ENCODE measurements around the gene TACC2.

DNA sequence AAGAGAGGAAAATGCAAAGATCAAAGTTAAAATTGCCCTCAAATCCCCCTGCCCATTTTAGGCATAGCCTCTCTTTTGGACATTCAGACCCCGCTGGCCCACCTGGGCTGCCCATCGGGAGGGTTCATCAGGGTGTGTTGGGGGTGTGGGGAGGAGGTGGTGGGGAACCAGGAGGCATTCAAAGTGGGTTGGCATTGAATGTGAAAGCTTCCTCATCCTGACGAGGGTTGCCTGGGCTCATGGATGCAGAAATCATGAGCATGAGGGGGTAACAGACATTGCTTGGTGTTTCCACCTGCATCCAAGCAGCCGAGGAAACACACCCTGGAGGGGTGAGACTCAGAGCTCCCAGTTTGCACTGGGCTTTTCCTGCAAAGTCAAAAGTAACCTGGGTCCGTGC is 302.8 kb downstream of the TACC2 start:
- TF ChIP-seq, protein P1, sequence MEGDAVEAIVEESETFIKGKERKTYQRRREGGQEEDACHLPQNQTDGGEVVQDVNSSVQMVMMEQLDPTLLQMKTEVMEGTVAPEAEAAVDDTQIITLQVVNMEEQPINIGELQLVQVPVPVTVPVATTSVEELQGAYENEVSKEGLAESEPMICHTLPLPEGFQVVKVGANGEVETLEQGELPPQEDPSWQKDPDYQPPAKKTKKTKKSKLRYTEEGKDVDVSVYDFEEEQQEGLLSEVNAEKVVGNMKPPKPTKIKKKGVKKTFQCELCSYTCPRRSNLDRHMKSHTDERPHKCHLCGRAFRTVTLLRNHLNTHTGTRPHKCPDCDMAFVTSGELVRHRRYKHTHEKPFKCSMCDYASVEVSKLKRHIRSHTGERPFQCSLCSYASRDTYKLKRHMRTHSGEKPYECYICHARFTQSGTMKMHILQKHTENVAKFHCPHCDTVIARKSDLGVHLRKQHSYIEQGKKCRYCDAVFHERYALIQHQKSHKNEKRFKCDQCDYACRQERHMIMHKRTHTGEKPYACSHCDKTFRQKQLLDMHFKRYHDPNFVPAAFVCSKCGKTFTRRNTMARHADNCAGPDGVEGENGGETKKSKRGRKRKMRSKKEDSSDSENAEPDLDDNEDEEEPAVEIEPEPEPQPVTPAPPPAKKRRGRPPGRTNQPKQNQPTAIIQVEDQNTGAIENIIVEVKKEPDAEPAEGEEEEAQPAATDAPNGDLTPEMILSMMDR (IDR thresholded peaks at IDR 0.05; ENCODE audit: insufficient read depth, low read depth, low read length) = no peak
- no peak for TF ChIP-seq EZH2 (IDR thresholded peaks at IDR 0.05; ENCODE audit: insufficient read depth, low read length)

Data from astrocyte (in vitro differentiated cells and primary cell).